Measurements from ENCODE around the gene AHI1. TPM values are rescaled to one million over a fixed set of nuclear protein-coding genes. Genes with fewer than 3 reads are reported as not detected.

Gene AHI1
- total RNA-seq, 1 experiment from 2014 or later, result 18.8 TPM

DNA sequence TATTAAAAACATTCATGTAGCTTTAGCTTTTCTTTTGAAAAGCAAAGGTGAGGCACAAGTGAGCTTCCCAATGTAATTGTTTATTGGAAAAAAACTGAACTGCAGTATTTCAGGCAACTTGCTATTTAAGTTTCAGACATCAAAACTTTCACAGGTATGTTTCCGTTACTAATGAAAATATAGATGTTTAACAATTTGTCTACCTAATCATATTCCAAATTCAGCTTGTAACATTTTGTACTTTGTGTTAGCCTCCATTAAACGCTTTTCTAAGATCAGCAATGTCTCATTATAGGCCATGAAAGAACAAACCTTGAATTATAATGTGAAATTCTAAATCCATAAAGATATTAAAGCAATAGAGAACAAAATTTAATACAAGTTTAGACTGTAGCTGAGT, 69.5 kb downstream of the AHI1 start (continued):
- TF ChIP-seq, protein P1, sequence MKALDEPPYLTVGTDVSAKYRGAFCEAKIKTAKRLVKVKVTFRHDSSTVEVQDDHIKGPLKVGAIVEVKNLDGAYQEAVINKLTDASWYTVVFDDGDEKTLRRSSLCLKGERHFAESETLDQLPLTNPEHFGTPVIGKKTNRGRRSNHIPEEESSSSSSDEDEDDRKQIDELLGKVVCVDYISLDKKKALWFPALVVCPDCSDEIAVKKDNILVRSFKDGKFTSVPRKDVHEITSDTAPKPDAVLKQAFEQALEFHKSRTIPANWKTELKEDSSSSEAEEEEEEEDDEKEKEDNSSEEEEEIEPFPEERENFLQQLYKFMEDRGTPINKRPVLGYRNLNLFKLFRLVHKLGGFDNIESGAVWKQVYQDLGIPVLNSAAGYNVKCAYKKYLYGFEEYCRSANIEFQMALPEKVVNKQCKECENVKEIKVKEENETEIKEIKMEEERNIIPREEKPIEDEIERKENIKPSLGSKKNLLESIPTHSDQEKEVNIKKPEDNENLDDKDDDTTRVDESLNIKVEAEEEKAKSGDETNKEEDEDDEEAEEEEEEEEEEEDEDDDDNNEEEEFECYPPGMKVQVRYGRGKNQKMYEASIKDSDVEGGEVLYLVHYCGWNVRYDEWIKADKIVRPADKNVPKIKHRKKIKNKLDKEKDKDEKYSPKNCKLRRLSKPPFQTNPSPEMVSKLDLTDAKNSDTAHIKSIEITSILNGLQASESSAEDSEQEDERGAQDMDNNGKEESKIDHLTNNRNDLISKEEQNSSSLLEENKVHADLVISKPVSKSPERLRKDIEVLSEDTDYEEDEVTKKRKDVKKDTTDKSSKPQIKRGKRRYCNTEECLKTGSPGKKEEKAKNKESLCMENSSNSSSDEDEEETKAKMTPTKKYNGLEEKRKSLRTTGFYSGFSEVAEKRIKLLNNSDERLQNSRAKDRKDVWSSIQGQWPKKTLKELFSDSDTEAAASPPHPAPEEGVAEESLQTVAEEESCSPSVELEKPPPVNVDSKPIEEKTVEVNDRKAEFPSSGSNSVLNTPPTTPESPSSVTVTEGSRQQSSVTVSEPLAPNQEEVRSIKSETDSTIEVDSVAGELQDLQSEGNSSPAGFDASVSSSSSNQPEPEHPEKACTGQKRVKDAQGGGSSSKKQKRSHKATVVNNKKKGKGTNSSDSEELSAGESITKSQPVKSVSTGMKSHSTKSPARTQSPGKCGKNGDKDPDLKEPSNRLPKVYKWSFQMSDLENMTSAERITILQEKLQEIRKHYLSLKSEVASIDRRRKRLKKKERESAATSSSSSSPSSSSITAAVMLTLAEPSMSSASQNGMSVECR (CRISPR knock-in tag; IDR thresholded peaks at IDR 0.05; ENCODE audit: borderline replicate concordance), result no peak
- TF ChIP-seq, protein P2, sequence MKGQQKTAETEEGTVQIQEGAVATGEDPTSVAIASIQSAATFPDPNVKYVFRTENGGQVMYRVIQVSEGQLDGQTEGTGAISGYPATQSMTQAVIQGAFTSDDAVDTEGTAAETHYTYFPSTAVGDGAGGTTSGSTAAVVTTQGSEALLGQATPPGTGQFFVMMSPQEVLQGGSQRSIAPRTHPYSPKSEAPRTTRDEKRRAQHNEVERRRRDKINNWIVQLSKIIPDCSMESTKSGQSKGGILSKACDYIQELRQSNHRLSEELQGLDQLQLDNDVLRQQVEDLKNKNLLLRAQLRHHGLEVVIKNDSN (CRISPR knock-in tag; IDR thresholded peaks at IDR 0.05), result no peak
- no peak for TF ChIP-seq GABPB1 (CRISPR knock-in tag; IDR thresholded peaks at IDR 0.05)
- no peak for TF ChIP-seq OVOL2 (CRISPR knock-in tag; IDR thresholded peaks at IDR 0.05; ENCODE audit: borderline replicate concordance)
- no peak for TF ChIP-seq ZNF263 (CRISPR knock-in tag; IDR thresholded peaks at IDR 0.05; ENCODE audit: low read depth)
- TF ChIP-seq, protein P3, sequence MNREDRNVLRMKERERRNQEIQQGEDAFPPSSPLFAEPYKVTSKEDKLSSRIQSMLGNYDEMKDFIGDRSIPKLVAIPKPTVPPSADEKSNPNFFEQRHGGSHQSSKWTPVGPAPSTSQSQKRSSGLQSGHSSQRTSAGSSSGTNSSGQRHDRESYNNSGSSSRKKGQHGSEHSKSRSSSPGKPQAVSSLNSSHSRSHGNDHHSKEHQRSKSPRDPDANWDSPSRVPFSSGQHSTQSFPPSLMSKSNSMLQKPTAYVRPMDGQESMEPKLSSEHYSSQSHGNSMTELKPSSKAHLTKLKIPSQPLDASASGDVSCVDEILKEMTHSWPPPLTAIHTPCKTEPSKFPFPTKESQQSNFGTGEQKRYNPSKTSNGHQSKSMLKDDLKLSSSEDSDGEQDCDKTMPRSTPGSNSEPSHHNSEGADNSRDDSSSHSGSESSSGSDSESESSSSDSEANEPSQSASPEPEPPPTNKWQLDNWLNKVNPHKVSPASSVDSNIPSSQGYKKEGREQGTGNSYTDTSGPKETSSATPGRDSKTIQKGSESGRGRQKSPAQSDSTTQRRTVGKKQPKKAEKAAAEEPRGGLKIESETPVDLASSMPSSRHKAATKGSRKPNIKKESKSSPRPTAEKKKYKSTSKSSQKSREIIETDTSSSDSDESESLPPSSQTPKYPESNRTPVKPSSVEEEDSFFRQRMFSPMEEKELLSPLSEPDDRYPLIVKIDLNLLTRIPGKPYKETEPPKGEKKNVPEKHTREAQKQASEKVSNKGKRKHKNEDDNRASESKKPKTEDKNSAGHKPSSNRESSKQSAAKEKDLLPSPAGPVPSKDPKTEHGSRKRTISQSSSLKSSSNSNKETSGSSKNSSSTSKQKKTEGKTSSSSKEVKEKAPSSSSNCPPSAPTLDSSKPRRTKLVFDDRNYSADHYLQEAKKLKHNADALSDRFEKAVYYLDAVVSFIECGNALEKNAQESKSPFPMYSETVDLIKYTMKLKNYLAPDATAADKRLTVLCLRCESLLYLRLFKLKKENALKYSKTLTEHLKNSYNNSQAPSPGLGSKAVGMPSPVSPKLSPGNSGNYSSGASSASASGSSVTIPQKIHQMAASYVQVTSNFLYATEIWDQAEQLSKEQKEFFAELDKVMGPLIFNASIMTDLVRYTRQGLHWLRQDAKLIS (CRISPR knock-in tag; IDR thresholded peaks at IDR 0.05; ENCODE audit: borderline replicate concordance), result no peak
- no peak for TF ChIP-seq ZNF232 (CRISPR knock-in tag; IDR thresholded peaks at IDR 0.05)
- TF ChIP-seq, protein P4, sequence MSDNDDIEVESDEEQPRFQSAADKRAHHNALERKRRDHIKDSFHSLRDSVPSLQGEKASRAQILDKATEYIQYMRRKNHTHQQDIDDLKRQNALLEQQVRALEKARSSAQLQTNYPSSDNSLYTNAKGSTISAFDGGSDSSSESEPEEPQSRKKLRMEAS (CRISPR knock-in tag; IDR thresholded peaks at IDR 0.05), result no peak

DNA sequence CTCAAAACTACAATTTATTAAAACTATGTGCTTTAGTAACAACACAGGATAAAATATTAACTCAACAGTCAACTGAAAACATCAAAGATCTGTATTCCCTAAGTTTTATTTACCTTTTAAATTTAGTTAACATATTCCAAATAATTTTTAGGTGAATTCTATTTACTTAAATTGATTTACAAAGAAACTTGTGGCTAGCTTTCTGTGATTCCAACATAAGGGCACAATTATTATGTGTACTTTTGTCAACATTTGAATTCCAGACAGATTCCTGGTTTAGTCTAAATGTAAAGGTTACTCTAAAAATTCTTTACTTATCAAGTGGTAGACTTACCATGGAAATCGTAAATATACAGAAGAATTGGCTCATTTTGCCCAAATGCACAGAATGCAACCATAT, 70.7 kb downstream of the AHI1 start:
- no peaks in the 10 kb centered on the region for H3K4me1 Mint-ChIP-seq
- TF ChIP-seq, protein P5, sequence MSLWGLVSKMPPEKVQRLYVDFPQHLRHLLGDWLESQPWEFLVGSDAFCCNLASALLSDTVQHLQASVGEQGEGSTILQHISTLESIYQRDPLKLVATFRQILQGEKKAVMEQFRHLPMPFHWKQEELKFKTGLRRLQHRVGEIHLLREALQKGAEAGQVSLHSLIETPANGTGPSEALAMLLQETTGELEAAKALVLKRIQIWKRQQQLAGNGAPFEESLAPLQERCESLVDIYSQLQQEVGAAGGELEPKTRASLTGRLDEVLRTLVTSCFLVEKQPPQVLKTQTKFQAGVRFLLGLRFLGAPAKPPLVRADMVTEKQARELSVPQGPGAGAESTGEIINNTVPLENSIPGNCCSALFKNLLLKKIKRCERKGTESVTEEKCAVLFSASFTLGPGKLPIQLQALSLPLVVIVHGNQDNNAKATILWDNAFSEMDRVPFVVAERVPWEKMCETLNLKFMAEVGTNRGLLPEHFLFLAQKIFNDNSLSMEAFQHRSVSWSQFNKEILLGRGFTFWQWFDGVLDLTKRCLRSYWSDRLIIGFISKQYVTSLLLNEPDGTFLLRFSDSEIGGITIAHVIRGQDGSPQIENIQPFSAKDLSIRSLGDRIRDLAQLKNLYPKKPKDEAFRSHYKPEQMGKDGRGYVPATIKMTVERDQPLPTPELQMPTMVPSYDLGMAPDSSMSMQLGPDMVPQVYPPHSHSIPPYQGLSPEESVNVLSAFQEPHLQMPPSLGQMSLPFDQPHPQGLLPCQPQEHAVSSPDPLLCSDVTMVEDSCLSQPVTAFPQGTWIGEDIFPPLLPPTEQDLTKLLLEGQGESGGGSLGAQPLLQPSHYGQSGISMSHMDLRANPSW (CRISPR knock-in tag; conservative IDR thresholded peaks at IDR 0.05; ENCODE audit: low read depth), result no peak
- no peak for ATAC-seq
- CTCF ChIA-PET, result no interaction called here
- POLR2A ChIA-PET, result no interaction called here
- H3K36me3 Mint-ChIP-seq, result no peaks in the 10 kb centered on the region
- H3K27me3 Mint-ChIP-seq (ENCODE audit: low read depth), result no peaks in the 10 kb centered on the region
- DNase-seq (ENCODE audit: low spot score), result no peak
- no peaks in the 10 kb centered on the region for H3K9me3 Mint-ChIP-seq
- no peak overlapping the region for H3K4me3 Mint-ChIP-seq
- no peak overlapping the region for H3K27ac Mint-ChIP-seq

DNA sequence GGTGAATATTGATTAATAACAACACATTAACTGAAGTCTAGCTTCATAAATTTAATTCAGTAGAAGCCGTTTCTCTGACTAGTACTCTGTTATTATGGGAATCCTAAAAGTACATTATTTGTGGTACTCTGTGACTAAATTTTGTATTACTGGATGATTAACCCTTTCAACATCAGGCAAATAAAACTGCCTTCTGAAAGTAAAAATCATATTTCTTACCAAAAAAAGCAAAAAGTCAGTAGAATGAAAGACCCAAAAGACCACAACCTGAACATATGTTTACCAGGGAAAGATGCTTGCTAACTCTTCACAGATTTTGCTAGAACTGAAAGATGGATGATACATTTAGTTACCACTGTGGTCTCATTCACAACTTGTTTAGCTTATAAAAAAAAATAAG, 73.2 kb downstream of the AHI1 start:
- DNase-seq (ENCODE audit: low spot score), result no peak
- TF ChIP-seq, protein P6, sequence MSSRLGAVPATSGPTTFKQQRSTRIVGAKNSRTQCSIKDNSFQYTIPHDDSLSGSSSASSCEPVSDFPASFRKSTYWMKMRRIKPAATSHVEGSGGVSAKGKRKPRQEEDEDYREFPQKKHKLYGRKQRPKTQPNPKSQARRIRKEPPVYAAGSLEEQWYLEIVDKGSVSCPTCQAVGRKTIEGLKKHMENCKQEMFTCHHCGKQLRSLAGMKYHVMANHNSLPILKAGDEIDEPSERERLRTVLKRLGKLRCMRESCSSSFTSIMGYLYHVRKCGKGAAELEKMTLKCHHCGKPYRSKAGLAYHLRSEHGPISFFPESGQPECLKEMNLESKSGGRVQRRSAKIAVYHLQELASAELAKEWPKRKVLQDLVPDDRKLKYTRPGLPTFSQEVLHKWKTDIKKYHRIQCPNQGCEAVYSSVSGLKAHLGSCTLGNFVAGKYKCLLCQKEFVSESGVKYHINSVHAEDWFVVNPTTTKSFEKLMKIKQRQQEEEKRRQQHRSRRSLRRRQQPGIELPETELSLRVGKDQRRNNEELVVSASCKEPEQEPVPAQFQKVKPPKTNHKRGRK (CRISPR knock-in tag; IDR thresholded peaks at IDR 0.05; ENCODE audit: borderline replicate concordance), result no peak
- no peak for TF ChIP-seq TCF7 (CRISPR knock-in tag; IDR thresholded peaks at IDR 0.05; ENCODE audit: low read depth)
- TF ChIP-seq SMAD3 (CRISPR knock-in tag; IDR thresholded peaks at IDR 0.05; ENCODE audit: borderline replicate concordance), result no peak
- TF ChIP-seq, protein P7, sequence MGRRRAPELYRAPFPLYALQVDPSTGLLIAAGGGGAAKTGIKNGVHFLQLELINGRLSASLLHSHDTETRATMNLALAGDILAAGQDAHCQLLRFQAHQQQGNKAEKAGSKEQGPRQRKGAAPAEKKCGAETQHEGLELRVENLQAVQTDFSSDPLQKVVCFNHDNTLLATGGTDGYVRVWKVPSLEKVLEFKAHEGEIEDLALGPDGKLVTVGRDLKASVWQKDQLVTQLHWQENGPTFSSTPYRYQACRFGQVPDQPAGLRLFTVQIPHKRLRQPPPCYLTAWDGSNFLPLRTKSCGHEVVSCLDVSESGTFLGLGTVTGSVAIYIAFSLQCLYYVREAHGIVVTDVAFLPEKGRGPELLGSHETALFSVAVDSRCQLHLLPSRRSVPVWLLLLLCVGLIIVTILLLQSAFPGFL (CRISPR knock-in tag; IDR thresholded peaks at IDR 0.05; ENCODE audit: borderline replicate concordance), result no peak
- TF ChIP-seq ZNF232 (CRISPR knock-in tag; IDR thresholded peaks at IDR 0.05), result no peak
- TF ChIP-seq NR2C2 (CRISPR knock-in tag; IDR thresholded peaks at IDR 0.05), result no peak
- no peak for TF ChIP-seq ZNF138 (CRISPR knock-in tag; conservative IDR thresholded peaks at IDR 0.05)
- TF ChIP-seq ELF4 (CRISPR knock-in tag; IDR thresholded peaks at IDR 0.05; ENCODE audit: low read depth), result no peak
- no peak for TF ChIP-seq ETV6 (CRISPR knock-in tag; IDR thresholded peaks at IDR 0.05)

More for the DNA sequence above, 73.2 kb downstream of the AHI1 start:
- ChIA-PET CTCF (interaction anchor here (1.3 kb wide), 1 partner anchor 280 kb away, joined by 3 read pairs; no protein-coding TSS in a partner anchor), POLR2A (no interaction called here)
- no peaks in the 10 kb centered on the region for H3K27me3 Mint-ChIP-seq (ENCODE audit: low read depth)
- no peak overlapping the region for H3K27ac Mint-ChIP-seq
- H3K4me3 Mint-ChIP-seq, result no peak overlapping the region
- H3K36me3 Mint-ChIP-seq, result no peaks in the 10 kb centered on the region
- no peaks in the 10 kb centered on the region for H3K9me3 Mint-ChIP-seq
- H3K4me1 Mint-ChIP-seq, result peaks cover 7% of the 10 kb centered on the region
- no peak for ATAC-seq

Data from WTC11 (cell line).